ENCODE results near the gene PRODH.

DNA sequence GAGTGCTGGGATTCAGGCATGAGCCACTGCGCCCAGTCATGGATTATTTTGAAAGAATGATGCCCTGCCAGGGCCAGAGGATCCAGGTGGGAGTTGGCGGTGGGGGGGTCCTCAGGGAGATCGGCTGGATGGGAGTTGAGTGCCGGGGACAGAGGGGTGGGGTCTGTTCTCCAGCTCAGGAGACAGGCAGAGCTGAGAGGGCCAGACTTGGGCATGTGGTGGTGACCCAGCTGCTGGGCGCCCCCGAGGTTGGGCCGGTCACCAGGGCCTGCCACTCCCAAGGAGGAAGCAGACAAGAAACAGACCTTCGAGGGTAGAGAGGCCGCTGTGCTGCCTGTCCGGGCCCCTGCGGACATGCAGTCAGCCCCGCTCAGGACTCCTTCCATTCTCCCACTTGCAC lies 11.8 kb upstream of the PRODH start:
- TF ChIP-seq POLR2AphosphoS5 (IDR thresholded peaks at IDR 0.05; ENCODE audit: low read depth, low read length) (no peak), SPI1 (IDR thresholded peaks at IDR 0.05; ENCODE audit: low read depth, low read length) (no peak), POU2F2 (IDR thresholded peaks at IDR 0.05; ENCODE audit: low read depth, low read length) (no peak), POLR2A (IDR thresholded peaks at IDR 0.05; ENCODE audit: low read depth, low read length) (no peak), TAF1 (IDR thresholded peaks at IDR 0.05; ENCODE audit: low read depth, low read length) (no peak)
